Measurements from ENCODE around the gene CARD10. TPM values are rescaled to one million over a fixed set of nuclear protein-coding genes. Genes with fewer than 3 reads are reported as not detected.

The CARD10 gene
- total RNA-seq, 2 donors from 2014 or later = 20.3 to 24.4 TPM

- Mint-ChIP-seq H3K4me3 (no peak overlapping the region), H3K27me3 (ENCODE audit: insufficient read depth) (no peaks in the 10 kb centered on the region), H3K4me1 (peaks cover 38% of the 10 kb centered on the region), H3K9me3 (no peaks in the 10 kb centered on the region), H3K27ac (no peak overlapping the region), H3K36me3 (ENCODE audit: low read depth) (peaks cover 17% of the 10 kb centered on the region)
- H3K27ac ChIP-seq (ENCODE audit: low read depth, low read length) = no peak overlapping the region
- no peak overlapping the region for H3K9ac ChIP-seq (ENCODE audit: extremely low read depth, low read length, poor library complexity, severe bottlenecking)
- DNase-seq = no peak
- no peaks in the 10 kb centered on the region for H3K27me3 ChIP-seq (ENCODE audit: control insufficient read depth, insufficient read depth, low read length, poor library complexity, severe bottlenecking)
- peaks cover 43% of the 10 kb centered on the region for H3K4me1 ChIP-seq (ENCODE audit: control insufficient read depth, insufficient read depth, low read length)
- no peaks in the 10 kb centered on the region for H3K9me3 ChIP-seq (ENCODE audit: control insufficient read depth, low read length)
- TF ChIP-seq CTCF (conservative IDR thresholded peaks at IDR 0.05) = no peak
- H3K4me3 ChIP-seq (ENCODE audit: low read length) = no peak overlapping the region
- WGBS, 2 experiments (ENCODE audit: insufficient coverage in 1 of 2, insufficient read length in 1 of 2) = 91 to 94% methylated on average over 5 to 7 of the region's 7 CpGs
- H3K36me3 ChIP-seq (ENCODE audit: control insufficient read depth, insufficient read depth, low read length) = peaks cover 33% of the 10 kb centered on the region
These were observed 45.0 kb upstream of the CARD10 start for GRCh38 chr22:37564111-37564711.

- Histone ChIP-seq H3K36me3 (ENCODE audit: control insufficient read depth, insufficient read depth, low read length) (peaks cover 33% of the 10 kb centered on the region), H3K9me3 (ENCODE audit: control insufficient read depth, low read length) (no peaks in the 10 kb centered on the region), H3K27ac (ENCODE audit: low read depth, low read length) (no peak overlapping the region), H3K27me3 (ENCODE audit: control insufficient read depth, insufficient read depth, low read length, poor library complexity, severe bottlenecking) (no peaks in the 10 kb centered on the region), H3K4me1 (ENCODE audit: control insufficient read depth, insufficient read depth, low read length) (peaks cover 37% of the 10 kb centered on the region), H3K9ac (ENCODE audit: extremely low read depth, low read length, poor library complexity, severe bottlenecking) (no peak overlapping the region), H3K4me3 (ENCODE audit: low read length) (no peak overlapping the region)
- no peak for TF ChIP-seq CTCF (conservative IDR thresholded peaks at IDR 0.05)
- Mint-ChIP-seq H3K27ac (peak overlapping the region; percentile 60), H3K4me1 (peaks cover 43% of the 10 kb centered on the region), H3K4me3 (peak overlapping the region; percentile 2), H3K9me3 (no peaks in the 10 kb centered on the region), H3K27me3 (ENCODE audit: insufficient read depth) (no peaks in the 10 kb centered on the region), H3K36me3 (ENCODE audit: low read depth) (peaks cover 17% of the 10 kb centered on the region)
- 70 to 72% methylated on average over 11 to 14 of the region's 14 CpGs for WGBS, 2 experiments (ENCODE audit: insufficient coverage in 1 of 2, insufficient read length in 1 of 2)
- peak; percentile 77 for DNase-seq
These were observed 44.2 kb upstream of the CARD10 start for GRCh38 chr22:37563153-37564081.

GRCh38 chr22:37562049-37562875 lies 43.0 kb upstream of the CARD10 start:
- Histone ChIP-seq H3K4me3 (ENCODE audit: low read length) (peak overlapping the region; percentile 85), H3K9me3 (ENCODE audit: control insufficient read depth, low read length) (no peaks in the 10 kb centered on the region), H3K4me1 (ENCODE audit: control insufficient read depth, insufficient read depth, low read length) (peaks cover 25% of the 10 kb centered on the region), H3K9ac (ENCODE audit: extremely low read depth, low read length, poor library complexity, severe bottlenecking) (peak overlapping the region; percentile 28), H3K36me3 (ENCODE audit: control insufficient read depth, insufficient read depth, low read length) (peaks cover 27% of the 10 kb centered on the region), H3K27me3 (ENCODE audit: control insufficient read depth, insufficient read depth, low read length, poor library complexity, severe bottlenecking) (no peaks in the 10 kb centered on the region), H3K27ac (ENCODE audit: low read depth, low read length) (no peak overlapping the region)
- Mint-ChIP-seq H3K27me3 (ENCODE audit: insufficient read depth) (peaks cover 7% of the 10 kb centered on the region), H3K4me1 (peaks cover 39% of the 10 kb centered on the region), H3K27ac (peak overlapping the region; percentile 60), H3K4me3 (peak overlapping the region; percentile 75), H3K36me3 (ENCODE audit: low read depth) (peaks cover 12% of the 10 kb centered on the region), H3K9me3 (no peaks in the 10 kb centered on the region)
- no peak for DNase-seq
- WGBS, 2 experiments (ENCODE audit: insufficient coverage in 1 of 2, insufficient read length in 1 of 2) = 91% methylated on average over 7 to 14 of the region's 14 CpGs
- no peak for TF ChIP-seq CTCF (conservative IDR thresholded peaks at IDR 0.05)
